GM19023 (cell line): ENCODE data around the gene RNF2.
A peak's percentile ranks its signal among the peaks of the same experiment; 100 is the strongest.
"Not testable (repeated sequence)": the region's sequence is repeated elsewhere in the genome, so short reads cannot be mapped to it uniquely, and the experiment has no call there.

Experiments used
- ATAC-seq: cut with Tn5 transposase; IDR thresholded peaks from one replicate; pipeline ENCODE4 v1.9.1; 2021; ENCODE audit warnings: mild to moderate bottlenecking, moderate library complexity; ENCODE audit not compliant: unreplicated experiment

The RNF2 gene

GRCh38 chr1:185044981-185045813, at the start of gene RNF2:
RNF2 (plus strand) TSS chr1:185045558; CDS start chr1:185087554, 41,996 bp downstream.
- peak; percentile 87 for ATAC-seq

DNA sequence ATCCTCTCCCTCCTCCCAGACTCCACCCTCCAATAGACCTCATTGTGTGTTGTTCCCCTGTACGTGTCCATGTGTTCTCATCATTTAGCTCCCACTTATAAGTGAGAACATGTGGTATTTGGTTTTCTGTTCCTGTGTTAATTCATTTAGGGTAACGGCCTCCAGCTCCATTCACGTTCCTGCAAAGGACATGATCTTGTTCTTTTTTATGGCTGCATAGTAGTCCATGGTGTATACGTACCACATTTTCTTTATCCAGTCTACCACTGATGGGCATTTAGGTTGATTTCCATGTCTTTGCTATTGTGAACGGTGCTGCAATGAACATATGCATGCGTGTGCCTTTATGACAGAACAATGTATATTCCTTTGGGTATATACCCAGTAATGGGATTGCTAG, 45.4 kb upstream of the RNF2 start:
- ATAC-seq, result not testable (repeated sequence)

- not testable (repeated sequence) for ATAC-seq
These were observed 44.0 kb upstream of the RNF2 start for GRCh38 chr1:185001312-185001880.

DNA sequence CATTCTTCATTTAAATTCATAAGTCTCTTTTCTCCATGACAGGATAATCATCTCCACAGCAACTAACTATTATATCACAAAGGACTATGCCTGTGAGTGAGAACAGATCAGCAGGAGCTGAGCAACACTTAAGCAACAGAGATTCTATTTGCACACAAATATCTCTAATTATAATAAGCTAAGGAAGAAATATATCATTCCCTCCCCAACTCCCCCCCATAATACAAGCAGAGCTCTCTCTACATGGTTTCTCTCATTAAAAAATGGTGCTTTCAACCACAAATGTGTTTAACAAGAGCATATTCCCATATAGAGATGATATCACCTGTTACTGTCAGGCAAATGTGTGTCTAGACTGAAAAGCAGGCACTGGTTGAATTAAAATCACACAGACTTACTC, 36.5 kb upstream of the RNF2 start:
- ATAC-seq, result no peak

DNA sequence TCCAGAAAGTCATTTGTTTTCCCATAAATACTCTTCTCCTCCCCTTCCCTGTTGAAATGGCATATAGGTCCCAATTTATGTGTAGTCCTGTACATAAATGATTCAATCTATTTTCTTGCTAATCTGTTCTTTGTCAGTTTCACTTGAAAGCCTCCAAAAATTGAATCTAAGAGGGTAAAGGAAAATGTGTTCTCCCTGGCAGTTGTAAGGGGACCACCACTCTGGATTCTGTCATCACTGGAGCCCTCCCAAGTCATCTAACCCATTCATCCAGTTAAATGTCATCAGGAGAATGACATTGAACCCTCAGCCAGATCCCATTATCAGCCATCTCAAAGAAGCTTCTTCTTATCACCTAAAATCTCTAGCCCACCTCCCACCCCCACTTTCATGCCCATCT, 35.0 kb upstream of the RNF2 start:
- ATAC-seq, result no peak

- no peak for ATAC-seq
These were observed 30.4 kb upstream of the RNF2 start for GRCh38 chr1:185014941-185015340.

DNA sequence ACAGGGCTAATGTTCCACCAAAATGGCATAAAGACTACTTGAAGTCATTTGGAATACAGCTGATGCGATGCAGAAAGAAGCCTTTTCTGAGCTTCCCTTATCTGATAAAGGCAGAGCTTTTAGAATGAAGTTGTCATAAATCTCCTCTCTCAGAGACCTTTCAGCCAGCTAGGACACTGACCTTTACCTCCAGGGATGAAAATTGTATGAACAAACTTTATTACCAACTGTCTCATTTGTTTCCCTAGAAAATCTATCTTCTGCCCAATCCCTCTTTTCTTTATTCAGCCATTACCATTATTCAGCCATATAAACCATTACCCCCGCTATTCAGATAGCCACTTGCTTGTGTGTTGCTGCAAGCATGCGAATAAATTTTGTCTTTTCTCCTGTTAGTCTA, 29.7 kb upstream of the RNF2 start:
- ATAC-seq, result no peak

GRCh38 chr1:185016880-185017279, 28.5 kb upstream of the RNF2 start:
- ATAC-seq, result no peak

DNA sequence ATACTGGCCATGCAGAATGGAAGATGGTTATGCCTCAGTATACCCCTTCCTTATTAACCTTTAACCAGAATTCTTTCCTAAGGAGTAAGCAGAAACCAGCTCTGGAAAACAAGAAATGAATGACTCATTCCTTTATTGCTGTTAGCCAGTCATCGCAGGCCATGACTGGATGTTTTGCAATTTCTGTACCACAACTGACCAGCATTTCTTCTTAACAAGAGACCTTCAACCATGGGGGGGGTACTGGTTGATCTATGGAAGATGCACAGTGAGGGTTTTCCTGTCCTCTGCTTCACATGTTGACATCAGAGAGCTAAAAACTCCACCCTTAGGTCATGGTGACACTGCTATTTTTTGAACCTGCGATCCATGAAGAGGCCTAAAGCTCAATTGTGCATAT, 28.0 kb upstream of the RNF2 start:
- ATAC-seq, result no peak

DNA sequence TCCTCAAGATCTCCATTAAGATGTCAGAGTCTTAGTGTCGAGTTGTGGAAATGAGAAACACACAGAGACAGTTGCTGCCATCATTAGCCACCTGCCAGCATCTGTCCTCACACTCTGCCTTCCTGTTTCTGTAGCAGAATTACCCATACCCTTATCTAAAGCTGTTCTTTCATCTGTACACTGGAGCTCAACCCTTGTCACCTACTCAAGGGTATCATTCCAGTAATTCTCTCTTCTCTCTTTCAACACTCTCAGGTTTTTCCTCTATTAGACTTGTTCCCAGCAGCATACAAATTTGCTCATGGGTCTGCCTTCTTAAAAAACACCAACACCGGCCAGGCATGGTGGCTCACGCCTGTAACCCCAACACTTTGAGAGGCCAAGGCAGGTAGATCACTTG, 27.4 kb upstream of the RNF2 start:
- no peak for ATAC-seq

GRCh38 chr1:185027252-185027882, 18.0 kb upstream of the RNF2 start:
- ATAC-seq, result no peak

- no peak for ATAC-seq
These were observed 11.7 kb upstream of the RNF2 start for GRCh38 chr1:185033686-185034085.

GRCh38 chr1:185035258-185035657, 10.1 kb upstream of the RNF2 start:
- ATAC-seq, result no peak

DNA sequence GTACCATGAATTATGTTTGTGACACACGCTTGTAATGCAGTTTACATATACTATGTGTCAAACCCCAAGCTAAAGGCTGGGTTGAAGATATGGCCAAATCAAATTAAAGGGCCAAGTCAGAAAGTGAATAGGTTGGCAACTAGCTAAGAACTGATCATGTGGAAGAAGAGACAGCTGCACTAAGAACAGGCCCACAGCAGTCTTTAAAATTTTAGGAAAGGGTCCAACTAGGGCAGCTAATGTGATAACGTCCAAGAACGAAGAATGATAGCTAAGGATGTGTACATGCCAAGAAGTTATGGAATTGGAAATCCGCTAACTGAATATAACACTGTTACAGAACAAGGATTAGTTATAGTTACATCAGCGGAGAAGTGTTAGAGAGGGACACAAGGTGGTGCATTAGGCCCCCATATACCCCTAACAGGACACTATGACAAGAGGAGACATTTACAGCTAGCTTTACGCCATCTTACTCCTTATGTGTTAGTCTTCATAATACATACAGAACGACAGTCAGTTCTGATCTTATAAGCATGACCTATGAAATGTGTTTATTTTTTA, 6.5 kb upstream of the RNF2 start:
- ATAC-seq, result no peak

GRCh38 chr1:185039726-185040407, 5.5 kb upstream of the RNF2 start:
- ATAC-seq, result no peak

DNA sequence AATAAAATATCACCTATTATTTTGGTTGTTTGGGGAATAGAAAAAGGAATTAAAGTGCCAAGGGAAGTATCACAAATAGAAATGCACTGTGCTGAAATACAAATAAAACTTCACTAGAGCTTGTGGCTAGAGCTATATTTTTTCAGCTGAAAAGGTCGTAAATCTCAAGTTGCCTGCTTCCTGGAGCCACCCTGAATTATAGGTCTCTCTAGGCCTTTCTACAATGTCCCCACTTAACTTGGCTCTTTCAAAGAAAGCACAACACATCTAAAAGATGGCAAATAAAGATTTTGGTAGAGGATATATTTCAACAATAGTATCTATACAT, 5.0 kb upstream of the RNF2 start:
- ATAC-seq, result no peak

- no peak for ATAC-seq
These were observed 3.6 kb upstream of the RNF2 start for GRCh38 chr1:185041742-185042141.

DNA sequence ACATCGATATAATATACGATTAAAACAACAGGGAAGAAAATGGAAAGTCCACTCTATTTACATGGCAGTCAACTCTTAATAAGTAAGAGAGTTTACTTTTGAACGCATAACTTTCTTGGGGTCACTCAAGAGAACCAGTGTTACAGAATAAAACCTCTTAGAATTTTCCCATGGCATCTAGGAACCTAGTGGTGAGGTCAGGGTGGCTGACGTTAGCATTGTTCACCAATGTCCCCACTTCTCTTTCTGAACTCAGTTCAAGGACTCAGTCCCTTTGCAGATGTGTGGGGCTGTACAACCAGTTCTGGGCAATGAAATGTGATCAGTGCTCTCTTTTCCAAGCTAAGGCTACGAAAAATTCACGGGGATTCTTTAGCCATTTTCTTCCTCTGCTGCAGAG, 2.6 kb upstream of the RNF2 start:
- ATAC-seq, result no peak

DNA sequence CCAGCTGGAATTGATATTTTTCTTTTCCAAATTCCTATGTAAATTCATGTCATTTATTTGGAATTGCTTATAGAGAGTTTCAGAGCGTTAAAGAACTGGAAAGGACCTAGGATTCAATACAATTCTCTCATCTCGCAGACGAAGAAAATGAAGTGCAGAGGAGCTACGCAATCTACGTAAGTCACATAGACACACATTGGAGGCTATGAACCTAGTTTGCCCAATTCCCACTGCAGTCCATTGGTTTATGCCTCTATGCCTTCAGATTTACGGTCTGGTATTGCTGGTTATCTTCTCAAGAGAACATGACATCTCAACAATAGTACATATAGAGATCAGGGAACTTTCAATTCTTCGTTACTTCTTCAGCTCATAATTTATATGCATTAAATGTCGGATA, 971 bp upstream of the RNF2 start:
- no peak for ATAC-seq

DNA sequence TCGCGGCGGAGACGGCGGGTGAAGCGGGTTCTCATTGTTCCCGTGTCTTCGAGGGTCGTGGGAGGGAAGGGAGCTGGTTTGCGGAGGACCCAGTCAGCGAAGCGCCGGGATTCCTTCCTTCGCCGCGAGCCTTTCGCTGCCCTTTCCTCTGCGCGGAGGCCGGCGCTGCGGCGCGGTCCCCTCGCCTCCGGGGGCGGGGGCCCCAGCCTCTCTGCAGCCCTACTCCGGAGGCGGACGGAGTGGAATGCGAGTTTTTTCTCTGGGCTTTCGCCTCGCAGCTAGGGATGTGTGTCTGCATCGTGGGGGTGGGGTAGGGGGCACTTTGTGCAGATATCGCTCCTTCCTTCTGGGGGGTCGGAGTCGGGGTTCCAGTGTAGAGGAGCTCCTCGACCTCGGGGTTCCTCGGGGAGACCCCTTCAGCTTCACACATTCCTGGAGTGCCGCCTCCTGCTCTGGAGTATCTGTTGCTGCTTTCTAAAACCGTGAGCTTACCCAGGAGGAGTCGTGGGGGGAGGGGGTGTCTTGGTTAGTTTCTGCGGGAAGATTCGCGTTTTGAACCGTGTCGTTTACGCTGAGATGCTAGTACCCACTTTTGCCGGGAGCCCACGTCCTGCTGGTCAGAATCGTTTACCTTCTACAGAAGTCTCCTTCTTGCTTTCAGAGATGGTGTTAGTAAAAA, 595 bp downstream of the RNF2 start:
- peak; percentile 41 for ATAC-seq

DNA sequence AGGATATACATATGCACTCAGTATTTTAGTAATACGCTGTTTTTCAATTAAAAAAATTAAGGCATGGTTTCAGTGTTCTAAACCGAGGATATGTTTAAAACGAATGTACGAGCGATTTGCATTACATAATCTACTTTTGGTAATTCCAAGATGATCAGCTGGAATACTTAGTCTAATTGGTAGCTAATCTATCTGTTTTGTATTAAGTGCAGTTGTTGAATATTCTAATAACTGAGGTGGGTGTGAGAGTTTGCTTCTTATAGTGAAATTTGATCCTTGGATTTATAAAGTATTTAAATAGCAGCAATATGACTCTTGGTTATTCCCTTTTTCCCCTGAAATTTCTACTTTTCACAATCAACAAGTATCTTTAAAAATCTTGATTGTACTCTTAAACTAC, 1.3 kb downstream of the RNF2 start:
- ATAC-seq, result no peak
